Raji (cell line): ENCODE measurements around the gene CDKN2AIP.

Source experiments
- POLR2A ChIP-seq: IDR thresholded peaks from 2 replicates; pipeline ENCODE4 v1.6.1; 2011; ENCODE audit warnings: low read depth, low read length, control low read depth; ENCODE audit not compliant: insufficient read depth

CDKN2AIP gene

DNA sequence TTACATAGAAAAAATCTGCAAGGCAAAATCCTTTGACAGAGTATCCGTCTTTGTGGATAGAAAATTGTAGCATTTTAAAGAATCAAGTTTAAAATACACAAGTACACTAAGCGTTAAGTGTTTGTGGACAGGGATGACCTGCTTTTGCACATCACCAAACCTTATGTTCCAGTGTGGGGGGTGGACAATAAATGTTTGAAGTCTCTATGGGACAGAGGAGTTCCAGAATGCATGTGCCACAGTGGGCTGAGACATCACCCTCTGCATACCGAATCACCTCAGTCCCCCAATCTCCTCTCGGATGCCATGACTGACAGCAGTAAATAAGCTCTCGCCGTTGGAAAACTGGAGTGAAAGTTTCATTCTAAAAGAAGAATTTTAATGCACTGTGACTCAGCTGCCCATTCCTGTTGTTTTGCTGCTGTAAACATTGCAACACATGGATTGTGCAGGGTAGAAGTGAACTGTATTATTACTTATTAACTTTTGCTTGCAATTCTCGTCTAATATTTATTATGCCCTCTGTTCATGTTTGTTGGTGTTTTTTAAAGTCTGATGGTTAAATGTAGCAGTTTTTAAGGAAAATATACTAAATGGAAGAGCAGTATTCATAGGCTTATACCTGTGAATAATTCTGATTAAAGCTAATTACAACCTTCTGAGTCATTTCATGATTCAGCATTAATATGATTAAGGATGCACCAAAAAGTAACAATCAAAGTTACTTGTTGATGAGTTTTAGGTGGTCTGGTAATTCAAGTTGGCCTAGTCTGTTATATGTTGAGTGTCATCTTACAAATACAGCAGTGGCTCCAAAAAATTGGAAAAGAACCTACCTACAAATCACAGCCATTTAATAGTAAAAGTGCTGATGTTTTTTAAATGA, 24.0 kb downstream of the CDKN2AIP start:
- no peak for TF ChIP-seq POLR2A

DNA sequence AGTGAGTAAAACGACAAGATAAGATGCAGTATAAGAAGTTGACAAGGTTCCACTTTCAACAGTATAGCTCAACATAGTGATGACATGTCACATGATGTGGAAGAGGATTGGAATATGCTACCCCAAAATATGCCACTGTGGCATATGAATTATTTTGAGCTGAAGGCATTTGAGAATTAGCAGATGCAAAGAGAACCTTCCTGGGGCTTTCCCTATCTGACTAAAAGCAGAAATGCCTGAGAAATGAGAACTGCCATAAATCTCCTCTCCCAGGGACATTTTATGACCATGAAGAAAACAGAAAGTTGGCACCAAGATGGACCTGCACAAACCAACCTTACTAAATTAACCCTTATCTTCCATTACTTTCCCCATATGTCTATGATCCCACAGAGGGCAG, 24.8 kb downstream of the CDKN2AIP start:
- no peak for TF ChIP-seq POLR2A

DNA sequence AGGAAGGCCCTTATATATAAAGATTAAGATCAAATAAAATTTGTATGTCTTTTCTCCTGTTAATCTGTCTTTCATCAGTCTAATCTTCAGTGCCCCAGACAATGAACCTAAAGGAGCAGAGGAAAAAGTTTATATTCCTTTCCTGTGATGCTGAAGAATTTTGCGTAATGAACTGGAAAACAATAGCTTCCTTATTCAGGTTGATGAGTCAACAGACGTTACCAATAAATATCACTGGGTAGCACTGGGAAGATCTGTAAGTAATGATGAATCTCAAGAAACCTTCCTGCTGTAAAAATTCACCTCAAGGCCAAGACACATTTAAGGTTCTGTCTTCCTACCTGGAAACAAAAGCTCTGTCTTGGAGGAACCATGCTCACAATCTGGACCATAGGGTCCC, 25.5 kb downstream of the CDKN2AIP start:
- TF ChIP-seq POLR2A: no peak

DNA sequence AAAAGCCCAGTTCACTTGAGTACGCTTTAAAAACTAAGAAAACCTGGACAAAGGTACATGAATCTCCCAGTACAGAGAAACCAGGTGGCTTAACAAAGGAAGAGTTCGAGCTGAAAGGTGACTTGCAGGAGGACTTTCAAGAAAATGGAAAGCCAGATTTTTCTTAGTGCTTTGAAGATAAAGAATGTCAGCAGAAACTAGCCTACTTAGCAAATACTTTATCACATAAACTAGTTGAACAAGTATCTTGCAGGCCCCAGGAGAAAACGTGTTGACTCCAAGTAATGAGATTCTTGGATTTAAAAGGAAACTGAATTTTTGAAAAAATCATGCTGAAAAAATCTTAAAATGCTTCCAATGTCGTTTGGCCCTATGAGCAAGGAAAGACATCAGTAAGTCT, 26.4 kb downstream of the CDKN2AIP start:
- TF ChIP-seq POLR2A: no peak

DNA sequence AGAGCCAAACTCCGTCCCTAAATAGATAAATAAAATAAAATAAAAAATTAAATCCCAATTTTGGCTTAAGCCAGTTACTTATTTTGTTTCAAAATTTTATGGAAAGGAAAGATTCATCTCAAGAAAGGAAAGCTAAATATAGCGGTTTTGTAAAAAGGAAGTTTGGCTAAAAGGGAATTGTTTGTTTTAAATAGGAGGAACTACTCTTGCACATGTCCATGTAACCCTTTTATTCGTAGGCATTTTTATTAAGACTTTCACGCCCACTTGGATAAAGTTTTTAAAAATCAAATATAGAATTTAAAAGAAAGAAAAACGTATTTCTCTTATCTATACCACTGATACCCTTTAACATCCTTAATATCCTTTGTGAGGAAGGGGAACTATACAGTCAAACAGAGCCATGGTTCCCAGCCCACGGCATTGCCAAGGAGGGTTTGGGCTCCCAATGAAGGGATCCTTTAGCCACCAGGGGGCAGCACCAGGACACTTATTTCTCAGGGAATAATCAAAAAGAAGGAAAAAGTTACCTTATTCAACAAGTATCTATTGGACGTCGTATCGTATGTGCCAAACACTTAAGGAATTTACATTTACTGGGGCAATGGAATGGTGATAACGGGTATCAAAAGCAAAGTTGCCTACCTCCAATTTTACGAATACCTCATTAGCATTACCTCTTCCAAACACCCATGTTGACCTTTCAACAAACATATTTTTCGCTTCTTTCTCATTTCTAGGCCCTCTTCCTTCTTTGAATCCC, 27.7 kb downstream of the CDKN2AIP start:
- TF ChIP-seq POLR2A: no peak

DNA sequence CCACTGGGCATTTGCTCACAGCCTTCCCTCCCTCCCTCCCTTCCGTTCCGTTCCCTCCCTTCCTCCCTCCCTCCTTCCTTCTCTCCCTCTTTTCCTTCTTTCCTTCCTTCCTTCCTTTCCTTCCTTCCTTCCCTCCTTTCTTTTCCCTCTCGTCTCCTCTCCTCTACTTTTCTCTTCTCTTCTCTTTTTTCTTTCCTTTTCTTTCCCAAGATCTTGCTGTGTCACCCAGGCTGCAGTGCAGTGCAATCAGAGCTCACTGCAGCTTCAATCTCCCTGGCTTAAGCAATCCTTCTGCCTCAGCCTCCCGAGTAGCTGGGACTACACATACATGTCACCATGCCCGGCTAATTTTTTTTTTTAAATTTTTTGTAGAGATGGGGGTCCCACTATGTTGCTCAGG, 33.7 kb downstream of the CDKN2AIP start:
- no peak for TF ChIP-seq POLR2A

DNA sequence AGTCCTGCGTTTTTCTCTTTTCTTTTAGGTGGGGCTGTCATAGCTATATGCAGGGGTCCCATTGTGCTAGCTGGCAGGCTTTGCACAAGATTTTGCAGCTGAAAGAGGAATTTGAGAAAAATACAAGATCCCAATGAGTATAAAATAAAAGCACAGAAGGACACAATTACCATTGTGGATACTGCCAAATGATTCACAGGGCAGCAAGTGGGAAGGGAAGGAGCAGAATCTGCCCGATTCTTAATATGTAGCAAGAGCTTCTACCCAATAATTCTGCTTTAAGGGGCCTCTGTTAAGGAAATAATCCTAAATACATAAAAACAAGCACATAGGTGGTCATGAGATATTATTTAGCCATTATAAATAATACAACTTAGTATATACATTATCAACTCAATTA, 34.5 kb downstream of the CDKN2AIP start:
- TF ChIP-seq POLR2A: no peak

DNA sequence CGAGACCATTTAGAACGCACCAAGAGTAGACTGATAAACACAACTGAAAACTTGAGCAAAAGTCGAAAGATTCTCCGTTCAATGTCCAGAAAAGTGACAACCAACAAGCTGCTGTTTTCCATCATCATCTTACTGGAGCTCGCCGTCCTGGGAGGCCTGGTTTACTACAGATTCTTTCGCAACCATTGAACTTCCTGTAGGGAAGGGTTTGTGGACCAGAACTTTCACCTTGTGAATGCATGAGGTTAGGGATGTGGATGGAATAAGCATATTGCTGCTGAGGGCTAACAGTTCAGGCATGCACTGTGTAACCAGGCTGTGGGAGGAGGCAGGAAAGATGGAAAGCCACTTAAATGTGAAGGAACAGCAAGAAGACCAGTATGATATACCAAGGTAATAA, 39.6 kb downstream of the CDKN2AIP start:
- no peak for TF ChIP-seq POLR2A

DNA sequence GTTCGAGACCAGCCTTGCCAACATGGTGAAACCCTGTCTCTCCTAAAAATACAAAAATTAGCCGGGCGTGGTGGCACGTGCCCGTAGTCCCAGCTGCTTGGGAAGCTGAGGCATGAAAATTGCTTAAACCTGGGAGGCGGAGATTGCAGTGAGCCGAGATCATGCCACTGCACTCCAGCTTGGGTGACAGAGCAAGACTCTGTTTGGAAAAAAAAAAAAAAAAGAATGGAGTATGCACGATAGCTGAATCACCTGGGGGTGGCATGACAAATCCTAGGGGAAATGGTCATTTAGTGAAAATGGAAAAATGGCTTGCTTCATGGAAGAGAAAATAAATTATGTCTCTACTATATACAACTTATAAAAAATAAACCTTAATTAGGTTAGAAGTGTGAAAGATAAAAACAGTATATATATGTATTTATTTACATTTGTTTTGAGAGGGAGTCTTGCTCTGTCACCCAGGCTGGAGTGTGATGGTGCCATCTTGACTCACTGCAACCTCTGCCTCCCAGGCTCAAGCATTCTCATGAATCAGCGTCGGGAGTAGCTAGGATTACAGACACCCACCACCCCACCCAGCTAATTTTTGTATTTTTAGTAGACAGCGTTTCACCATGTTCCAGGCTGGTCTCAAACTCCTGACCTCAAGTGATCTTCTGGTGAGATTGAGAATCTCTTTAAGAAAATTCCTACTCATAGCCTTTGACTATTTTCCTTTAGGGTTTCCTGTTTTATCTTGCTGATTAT, 41.1 kb downstream of the CDKN2AIP start:
- no peak for TF ChIP-seq POLR2A

DNA sequence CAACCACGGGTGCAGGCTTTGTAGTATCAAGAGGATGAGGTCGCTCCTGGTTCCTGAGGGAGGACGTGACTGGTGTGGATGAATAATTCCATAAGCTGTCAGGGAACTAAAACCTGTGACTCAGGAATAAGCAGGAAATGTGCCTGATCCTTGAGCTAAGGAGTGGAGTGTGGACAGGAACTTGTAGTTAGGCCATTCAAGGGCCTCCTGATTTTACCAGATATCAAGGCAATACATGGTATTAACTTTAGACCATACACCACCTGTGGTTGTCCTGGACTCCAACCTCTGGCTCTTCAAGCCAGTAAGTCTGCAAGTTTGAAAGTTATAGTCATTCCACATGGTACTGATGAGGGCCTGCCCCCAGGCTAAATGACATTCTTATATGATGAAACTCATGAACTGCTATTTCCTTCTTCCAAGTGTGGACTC, 48.4 kb downstream of the CDKN2AIP start:
- TF ChIP-seq POLR2A: no peak

DNA sequence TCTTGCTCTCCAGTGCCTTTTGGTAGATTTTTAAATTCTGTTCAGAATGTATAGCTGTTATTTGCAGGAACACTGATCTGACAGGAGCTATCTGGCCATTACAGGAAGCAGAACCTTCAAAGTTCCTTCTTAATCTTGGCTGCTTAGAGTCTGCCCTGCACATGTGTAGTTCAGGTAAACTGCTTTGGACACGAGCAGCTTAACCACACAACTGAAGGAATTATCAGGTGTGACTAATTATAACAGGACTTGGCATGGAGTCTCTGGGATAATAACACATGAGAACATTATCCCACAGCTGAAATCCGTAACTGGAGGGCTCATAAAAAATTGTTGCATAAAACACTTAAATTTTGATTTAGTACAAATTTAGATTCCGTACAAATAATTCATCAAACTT, 48.8 kb downstream of the CDKN2AIP start:
- TF ChIP-seq POLR2A: no peak

DNA sequence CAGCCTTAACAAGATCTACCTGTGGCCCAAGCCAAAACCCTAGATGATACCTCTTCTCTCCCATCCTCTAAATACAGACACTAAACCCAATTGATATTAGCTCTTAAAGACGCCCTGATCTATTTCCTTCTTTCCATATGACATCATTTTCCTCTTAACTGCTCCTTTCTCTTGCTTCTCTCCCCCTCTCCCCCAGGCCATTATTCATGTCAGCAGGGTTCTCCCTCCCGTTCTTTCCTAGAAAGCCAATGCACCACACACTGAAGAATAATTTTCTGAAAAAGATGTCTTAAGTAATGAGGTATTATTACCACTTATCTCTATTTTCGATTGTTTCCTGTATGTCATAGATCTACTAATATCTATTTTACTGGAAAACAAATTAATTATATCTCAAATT, 50.7 kb downstream of the CDKN2AIP start:
- no peak for TF ChIP-seq POLR2A
